Breast epithelium (tissue), 3 donors: ENCODE results near the gene GTPBP8.

Source experiments
- CTCF ChIP-seq, 3 donors: fragments of 450-650 bp; IDR thresholded peaks; one replicate each; pipeline ENCODE4 v1.5.1; 2016 to 2017; ENCODE audit warnings: antibody characterized with exemption in 3 of 3, mild to moderate bottlenecking in 3 of 3, moderate library complexity in 3 of 3
- POLR2A ChIP-seq: fragments of 450-650 bp; IDR thresholded peaks from one replicate; pipeline ENCODE4 v1.6.1; 2016; ENCODE audit warnings: antibody characterized with exemption, mild to moderate bottlenecking, moderate library complexity
- POLR2AphosphoS5 ChIP-seq, 3 donors: sonication (generic); formaldehyde crosslinking; IDR thresholded peaks; one replicate each; pipeline ENCODE4 v1.6.1; 2017; ENCODE audit warnings: antibody characterized with exemption in 3 of 3

GRCh38 chr3:112973325-112974177 lies 17.2 kb upstream of the GTPBP8 start:
- TF ChIP-seq CTCF (IDR thresholded peaks at IDR 0.05): no peak
- TF ChIP-seq POLR2A: no peak
- TF ChIP-seq POLR2AphosphoS5 (IDR thresholded peaks at IDR 0.05): no peak
